Tibial nerve (tissue), 4 donors: Measurements from ENCODE around the gene IFIT1B. TPM values are rescaled to one million over a fixed set of nuclear protein-coding genes. Genes with fewer than 3 reads are reported as not detected.

Source experiments
- DNase-seq, 2 donors: peaks; one replicate each; pipeline ENCODE4 v3.0.0-alpha.2; 2019; ENCODE audit warnings: low spot score in 2 of 2
- H3K27ac ChIP-seq, 4 donors: fragments of 200-600 bp; sonication (generic) in 3 of 4; one replicate each; pipeline ENCODE4 v1.5.1; 2017 to 2019; ENCODE audit warnings: mild to moderate bottlenecking in 1 of 4
- H3K27me3 ChIP-seq, 2 donors: fragments of 200-600 bp; sonication (generic) in 1 of 2; one replicate each; pipeline versions ENCODE4 v1.5.1 to v1.6.0; 2017 to 2019
- H3K36me3 ChIP-seq, 3 donors: fragments of 200-600 bp; sonication (generic); one replicate each; pipeline ENCODE4 v1.5.1; 2018 to 2019
- H3K4me1 ChIP-seq, 4 donors: fragments of 200-600 bp; sonication (generic) in 3 of 4; one replicate each; pipeline ENCODE4 v1.5.1; 2017 to 2019
- H3K4me3 ChIP-seq, 4 donors: fragments of 200-600 bp; sonication (generic) in 3 of 4; one replicate each; pipeline ENCODE4 v1.5.1; 2017 to 2019; ENCODE audit warnings: mild to moderate bottlenecking in 1 of 4, moderate library complexity in 1 of 4
- H3K9me3 ChIP-seq, 4 donors: fragments of 200-600 bp; sonication (generic) in 3 of 4; one replicate each; pipeline ENCODE4 v1.5.1; 2017 to 2019
- CTCF ChIP-seq, 5 experiments: fragments of 200-600 bp in 3 of 5; fragments of 450-650 bp in 2 of 5; sonication (generic) in 3 of 5; IDR thresholded peaks; one replicate each; pipeline ENCODE4 v1.5.1; 2016 to 2019; ENCODE audit warnings: antibody characterized with exemption in 5 of 5, mild to moderate bottlenecking in 3 of 5, moderate library complexity in 2 of 5
- EP300 ChIP-seq, 2 donors: sonication (generic); formaldehyde crosslinking; IDR thresholded peaks; one replicate each; pipeline ENCODE4 v1.6.1; 2017; ENCODE audit warnings: antibody characterized with exemption in 2 of 2, mild to moderate bottlenecking in 1 of 2
- POLR2A ChIP-seq, 2 donors: fragments of 450-650 bp; IDR thresholded peaks; one replicate each; pipeline ENCODE4 v1.6.1; 2017; ENCODE audit warnings: antibody characterized with exemption in 2 of 2, mild to moderate bottlenecking in 2 of 2, moderate library complexity in 2 of 2
- whole genome bisulfite sequencing, 2 donors: methylation state at CpG; one replicate each; pipeline ENCODE4 v1.1.5; 2018; 5-methylcytosine and 5-hydroxymethylcytosine counted together
- total RNA-seq, 4 donors: library from RNA; depleted of rRNA; stranded (reverse); fragments of >200 nt; gene quantifications; one replicate each; pipeline ENCODE4 v1.1.0, GENCODE V29; 2016

The IFIT1B gene
- total RNA-seq, 4 donors from 2014 or later: not detected

- H3K4me3 ChIP-seq: no peak overlapping the region
- H3K27ac ChIP-seq: peak overlapping the region in 2 of 4 donors; percentile 98
- H3K27me3 ChIP-seq: no peaks in the 10 kb centered on the region
- no peak for TF ChIP-seq POLR2A (IDR thresholded peaks at IDR 0.05)
- TF ChIP-seq EP300 (IDR thresholded peaks at IDR 0.05): no peak
- no peak for TF ChIP-seq CTCF (IDR thresholded peaks at IDR 0.05)
- H3K36me3 ChIP-seq: peaks cover 0 to 32% (median 0%) of the 10 kb centered on the region in 3 donors
- no peak for DNase-seq
- peaks cover 0 to 52% (median 21%) of the 10 kb centered on the region in 4 donors for H3K4me1 ChIP-seq
- WGBS, 2 donors: 89 to 100% methylated on average over 1 of the region's 1 CpG
- H3K9me3 ChIP-seq: no peaks in the 10 kb centered on the region
These were observed 38.6 kb downstream of the IFIT1B start for GRCh38 chr10:89416465-89416864.

GRCh38 chr10:89419548-89419947 is 41.7 kb downstream of the IFIT1B start:
- Histone ChIP-seq H3K4me1 (peaks cover 0 to 43% (median 18%) of the 10 kb centered on the region in 4 donors), H3K27me3 (no peaks in the 10 kb centered on the region), H3K27ac (peak overlapping the region in 2 of 4 donors; percentile 18 to 32), H3K9me3 (no peaks in the 10 kb centered on the region), H3K36me3 (peaks cover 0 to 42% (median 0%) of the 10 kb centered on the region in 3 donors), H3K4me3 (no peak overlapping the region)
- WGBS, 2 donors: 24 to 37% methylated on average over 3 of the region's 3 CpGs
- TF ChIP-seq CTCF (IDR thresholded peaks at IDR 0.05): peak in 4 of 5 experiments; percentile 23 to 53 (median 40)
- TF ChIP-seq POLR2A (IDR thresholded peaks at IDR 0.05): no peak
- no peak for DNase-seq

- Histone ChIP-seq H3K27ac (no peak overlapping the region), H3K36me3 (peaks cover 0 to 42% (median 0%) of the 10 kb centered on the region in 3 donors), H3K4me3 (no peak overlapping the region), H3K4me1 (peaks cover 0 to 37% (median 18%) of the 10 kb centered on the region in 4 donors), H3K27me3 (no peaks in the 10 kb centered on the region), H3K9me3 (no peaks in the 10 kb centered on the region)
- DNase-seq: no peak
- TF ChIP-seq CTCF (IDR thresholded peaks at IDR 0.05) (no peak), POLR2A (IDR thresholded peaks at IDR 0.05) (no peak), EP300 (IDR thresholded peaks at IDR 0.05) (no peak)
- WGBS, 2 donors: 93 to 96% methylated on average over 2 of the region's 2 CpGs
These were observed 43.2 kb downstream of the IFIT1B start for GRCh38 chr10:89421018-89421476.

- H3K4me1 ChIP-seq: peaks cover 0 to 21% (median 0%) of the 10 kb centered on the region in 4 donors
- H3K9me3 ChIP-seq: no peaks in the 10 kb centered on the region
- H3K36me3 ChIP-seq: peaks cover 0 to 29% (median 0%) of the 10 kb centered on the region in 3 donors
- TF ChIP-seq CTCF (IDR thresholded peaks at IDR 0.05) (no peak), POLR2A (IDR thresholded peaks at IDR 0.05) (no peak), EP300 (IDR thresholded peaks at IDR 0.05) (no peak)
- WGBS, 2 donors: 85 to 87% methylated on average over 5 of the region's 5 CpGs
- H3K27ac ChIP-seq: no peak overlapping the region
- no peaks in the 10 kb centered on the region for H3K27me3 ChIP-seq
- DNase-seq: no peak
- no peak overlapping the region for H3K4me3 ChIP-seq
These were observed 47.1 kb downstream of the IFIT1B start for GRCh38 chr10:89425000-89425399.

GRCh38 chr10:89426230-89426868 is 48.5 kb downstream of the IFIT1B start:
- no peak for TF ChIP-seq POLR2A (IDR thresholded peaks at IDR 0.05)
- TF ChIP-seq EP300 (IDR thresholded peaks at IDR 0.05): peak in 1 of 2 donors; percentile 26
- TF ChIP-seq CTCF (IDR thresholded peaks at IDR 0.05): peak; percentile 69 to 89 (median 71)
- peaks cover 0 to 16% (median 0%) of the 10 kb centered on the region in 3 donors for H3K36me3 ChIP-seq
- no peaks in the 10 kb centered on the region for H3K9me3 ChIP-seq
- no peak overlapping the region for H3K4me3 ChIP-seq
- H3K27me3 ChIP-seq: no peaks in the 10 kb centered on the region
- no peak overlapping the region for H3K27ac ChIP-seq
- peaks cover 0 to 22% (median 0%) of the 10 kb centered on the region in 4 donors for H3K4me1 ChIP-seq
- DNase-seq: peak in 1 of 2 donors; percentile 57
- 52 to 54% methylated on average over 5 of the region's 5 CpGs for WGBS, 2 donors
